Naive B cell (primary cell): ENCODE data around the gene TTC38. TPM values are rescaled to one million over a fixed set of nuclear protein-coding genes. Genes with fewer than 3 reads are reported as not detected.

Source experiments
- ATAC-seq, 2 donors: fragments of 150-1000 bp; cut with Tn5 transposase; 2 replicates each; pipeline ENCODE4 v1.10.0; 2021; ENCODE audit warnings: low read depth in 2 of 2, mild to moderate bottlenecking in 2 of 2, moderate library complexity in 2 of 2
- DNase-seq: peaks from one replicate; pipeline ENCODE4 v3.0.0; 2022
- H3K27ac Mint-ChIP-seq, 6 donors: one replicate each; pipeline ENCODE4 v1.8.0; 2020 to 2022; ENCODE audit warnings: mild to moderate bottlenecking in 6 of 6, mixed read lengths in 6 of 6, moderate library complexity in 5 of 6, inconsistent platforms in 2 of 6
- H3K27me3 Mint-ChIP-seq, 3 donors: one replicate each; pipeline ENCODE4 v1.8.0; 2021 to 2022; ENCODE audit warnings: mixed read lengths in 3 of 3, mild to moderate bottlenecking in 1 of 3
- H3K36me3 Mint-ChIP-seq, 2 donors: one replicate each; pipeline ENCODE4 v1.8.0; 2020 to 2022; ENCODE audit warnings: mixed read lengths in 2 of 2, inconsistent platforms in 1 of 2, mild to moderate bottlenecking in 1 of 2
- H3K4me1 Mint-ChIP-seq, 3 donors: one replicate each; pipeline ENCODE4 v1.8.0; 2020 to 2022; ENCODE audit warnings: mixed read lengths in 3 of 3, inconsistent platforms in 1 of 3, mild to moderate bottlenecking in 1 of 3, moderate library complexity in 1 of 3
- H3K4me3 Mint-ChIP-seq, 8 donors: one replicate each; pipeline ENCODE4 v1.8.0; 2020 to 2022; ENCODE audit warnings: mild to moderate bottlenecking in 8 of 8, mixed read lengths in 8 of 8, moderate library complexity in 8 of 8, inconsistent platforms in 2 of 8
- H3K9me3 Mint-ChIP-seq, 7 donors: one replicate each; pipeline ENCODE4 v1.8.0; 2020 to 2022; ENCODE audit warnings: mixed read lengths in 7 of 7, mild to moderate bottlenecking in 5 of 7, inconsistent platforms in 2 of 7, moderate library complexity in 1 of 7
- polyA plus RNA-seq, 6 donors: library from polyadenylated mRNA; unstranded; fragments of 300-500 nt; fragmentation: Illumina TruSeq; gene quantifications; one replicate each; pipeline ENCODE4 v1.2.3, GENCODE V29; 2021; ENCODE audit warnings: low read depth in 6 of 6

TTC38 gene
- polyA plus RNA-seq, 6 donors from 2014 or later, result 1.8 to 6.0 (median 2.7) TPM; not detected in 1

DNA sequence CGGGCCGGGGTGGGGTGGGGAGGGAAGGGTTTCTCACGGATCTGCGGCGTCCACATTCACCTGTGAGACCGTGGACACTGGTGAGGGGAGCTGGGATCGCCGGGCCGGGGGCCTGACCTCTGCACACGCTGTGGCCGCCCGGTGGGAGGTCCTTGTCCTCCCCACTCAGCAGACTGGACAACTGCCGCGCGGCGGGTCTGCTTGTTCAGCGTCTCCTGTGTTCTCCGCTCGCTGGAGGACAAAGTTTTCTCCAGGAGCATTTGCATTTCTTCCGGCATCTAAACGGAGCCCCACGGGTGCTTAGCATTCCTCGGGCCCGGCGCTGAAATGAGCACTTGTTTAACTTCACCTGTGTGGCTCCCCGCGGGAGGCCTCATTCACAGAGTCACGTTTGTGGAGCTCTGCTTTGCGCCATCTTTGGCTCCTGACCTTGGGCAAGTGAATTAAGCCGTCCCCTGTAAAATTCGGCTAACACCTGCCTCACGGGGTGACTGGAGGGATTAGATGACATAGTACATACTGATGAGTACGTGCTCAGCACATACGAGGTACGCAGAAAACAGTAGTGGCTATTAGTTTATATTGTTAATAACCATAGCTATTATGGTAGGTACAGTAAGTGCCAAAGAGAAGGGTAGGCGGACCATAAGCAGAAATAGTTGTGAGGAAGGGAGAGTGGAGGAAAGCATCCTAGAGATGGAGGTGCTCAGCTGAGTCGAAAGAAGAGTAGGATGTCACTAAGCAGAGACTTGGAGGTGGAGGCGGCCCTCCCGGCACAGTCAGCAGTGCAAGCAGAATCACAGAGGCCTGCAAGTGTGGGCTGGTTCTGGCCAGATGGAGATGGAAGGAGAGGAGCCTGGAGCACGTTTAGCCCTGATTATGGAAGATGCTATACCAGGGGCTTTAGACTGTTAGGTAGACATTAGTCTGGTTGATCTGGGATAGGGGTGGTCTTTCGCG is 68.6 kb downstream of the TTC38 start:
- no peak for ATAC-seq

DNA sequence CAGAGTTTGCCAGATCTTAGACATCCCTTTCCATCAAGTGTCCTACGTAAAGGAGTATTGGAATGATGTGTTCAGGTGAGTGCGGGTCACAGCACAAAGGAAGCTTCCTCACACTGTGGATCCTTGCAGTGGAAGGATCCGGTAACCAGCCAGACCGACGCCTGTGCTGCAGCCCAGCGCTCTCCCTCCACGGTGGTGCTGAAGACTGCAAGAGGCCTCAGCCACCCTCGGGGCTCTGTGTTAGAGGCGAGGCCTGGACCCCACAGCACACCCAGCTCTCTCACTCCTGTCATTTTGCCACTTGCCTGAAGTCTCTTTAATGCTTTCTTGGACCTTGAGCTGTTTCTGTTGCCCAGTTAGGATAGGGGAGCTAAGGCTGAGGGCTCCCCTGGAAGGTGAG is 70.1 kb downstream of the TTC38 start:
- DNase-seq (no peak), ATAC-seq (no peak)
- no peaks in the 10 kb centered on the region for H3K9me3 Mint-ChIP-seq
- H3K27ac Mint-ChIP-seq, result peak overlapping the region in 3 of 6 donors; percentile 44 to 88 (median 47)
- peak overlapping the region; percentile 4 to 96 (median 51) for H3K4me3 Mint-ChIP-seq
- H3K27me3 Mint-ChIP-seq, result no peaks in the 10 kb centered on the region
- H3K4me1 Mint-ChIP-seq, result peaks cover 32 to 43% (median 36%) of the 10 kb centered on the region in 3 donors
- H3K36me3 Mint-ChIP-seq, result peaks cover 16 to 18% of the 10 kb centered on the region in 2 donors

More for the DNA sequence above, 68.6 kb downstream of the TTC38 start:
- Mint-ChIP-seq H3K27me3 (no peaks in the 10 kb centered on the region), H3K4me3 (peak overlapping the region; percentile 93 to 98 (median 96)), H3K36me3 (peaks cover 16 to 18% of the 10 kb centered on the region in 2 donors), H3K27ac (peak overlapping the region in 4 of 6 donors; percentile 61 to 92 (median 90)), H3K4me1 (peaks cover 32 to 43% (median 32%) of the 10 kb centered on the region in 3 donors), H3K9me3 (no peaks in the 10 kb centered on the region)
- DNase-seq, result no peak

- Mint-ChIP-seq H3K4me3 (peak overlapping the region in 5 of 8 donors; percentile 3 to 47 (median 22)), H3K27me3 (no peaks in the 10 kb centered on the region), H3K4me1 (peaks cover 32 to 43% (median 36%) of the 10 kb centered on the region in 3 donors), H3K36me3 (peaks cover 16 to 18% of the 10 kb centered on the region in 2 donors), H3K27ac (peak overlapping the region in 3 of 6 donors; percentile 43 to 51 (median 44)), H3K9me3 (no peaks in the 10 kb centered on the region)
- no peak for ATAC-seq
- DNase-seq, result no peak
Observed at GRCh38 chr22:46338636-46339035, 70.8 kb downstream of the TTC38 start.

GRCh38 chr22:46339956-46340355 is 72.1 kb downstream of the TTC38 start:
- no peak for ATAC-seq
- H3K4me3 Mint-ChIP-seq, result peak overlapping the region in 1 of 8 donors; percentile 2
- H3K36me3 Mint-ChIP-seq, result peaks cover 16 to 28% of the 10 kb centered on the region in 2 donors
- no peaks in the 10 kb centered on the region for H3K27me3 Mint-ChIP-seq
- no peak for DNase-seq
- H3K9me3 Mint-ChIP-seq, result no peaks in the 10 kb centered on the region
- peaks cover 26 to 40% (median 35%) of the 10 kb centered on the region in 3 donors for H3K4me1 Mint-ChIP-seq
- H3K27ac Mint-ChIP-seq, result peak overlapping the region in 2 of 6 donors; percentile 19 to 75

- H3K4me3 Mint-ChIP-seq, result peak overlapping the region in 2 of 8 donors; percentile 21 to 30
- DNase-seq (no peak), ATAC-seq (no peak)
- H3K27ac Mint-ChIP-seq, result no peak overlapping the region
- H3K4me1 Mint-ChIP-seq, result peaks cover 23 to 37% (median 30%) of the 10 kb centered on the region in 3 donors
- peaks cover 16 to 31% of the 10 kb centered on the region in 2 donors for H3K36me3 Mint-ChIP-seq
- no peaks in the 10 kb centered on the region for H3K9me3 Mint-ChIP-seq
- no peaks in the 10 kb centered on the region for H3K27me3 Mint-ChIP-seq
Observed at GRCh38 chr22:46340676-46341075, 72.9 kb downstream of the TTC38 start.

Other genes with a start within 250 kb of the TTC38 start
- gene PPARA, start 117.5 kb upstream of the TTC38 start, polyA plus RNA-seq, result 10 to 100 TPM in 1 of 6 donors, 1 to 10 TPM in 5; 4.6 to 10.8 (median 7.0) TPM
- 10 to 100 TPM; 13.2 to 28.7 (median 21.6) TPM for gene CDPF1, start 17.7 kb upstream of the TTC38 start, polyA plus RNA-seq
- gene PKDREJ, start 4.7 kb upstream of the TTC38 start, polyA plus RNA-seq, result under 1 TPM in 4 of 6 donors, not detected in 2; 0.03 to 0.15 (median 0.06) TPM
- under 1 TPM in 2 of 6 donors, not detected in 4; 0.10 to 0.11 TPM for gene GTSE1, start 28.9 kb downstream of the TTC38 start, polyA plus RNA-seq
- 10 to 100 TPM; 11.1 to 24.6 (median 17.4) TPM for gene TRMU, start 67.7 kb downstream of the TTC38 start, polyA plus RNA-seq